Cerebellar cortex (tissue), 1 donor: ENCODE data around the gene CDKN1A.
A peak's percentile ranks its signal among the peaks of the same experiment; 100 is the strongest.
"Not testable (repeated sequence)": the region's sequence is repeated elsewhere in the genome, so short reads cannot be mapped to it uniquely, and the experiment has no call there.

Experiments
- DNase-seq: peaks from one replicate; pipeline ENCODE4 v3.0.0-alpha.2; 2015; ENCODE audit warnings: low spot score

The CDKN1A gene

GRCh38 chr6:36678488-36679042, at the start of gene CDKN1A:
Gene CDKN1A, plus strand, starts transcription at chr6:36678714. Its CDS starts 5,388 bp downstream, at chr6:36684102.
- DNase-seq = peak; percentile 69

DNA sequence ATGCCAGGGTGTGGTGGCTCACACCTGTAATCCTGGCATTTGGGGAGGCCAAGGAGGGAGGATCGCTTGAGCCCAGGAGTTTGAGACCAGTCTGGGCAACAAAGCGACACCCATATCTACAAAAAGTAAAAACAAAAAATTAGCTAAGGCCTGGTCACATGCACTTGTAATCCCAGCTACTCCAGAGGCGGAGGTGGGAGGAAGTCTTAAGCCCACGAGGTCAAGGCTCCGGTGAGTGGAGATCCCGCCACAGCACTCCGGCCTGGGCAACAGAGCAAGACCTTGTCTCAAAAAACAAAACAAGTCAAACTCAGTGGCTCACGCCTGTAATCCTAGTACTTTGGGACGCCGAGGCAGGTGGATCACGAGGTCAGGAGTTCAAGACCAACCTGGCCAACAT, 48.7 kb upstream of the CDKN1A start:
- DNase-seq = no peak

DNA sequence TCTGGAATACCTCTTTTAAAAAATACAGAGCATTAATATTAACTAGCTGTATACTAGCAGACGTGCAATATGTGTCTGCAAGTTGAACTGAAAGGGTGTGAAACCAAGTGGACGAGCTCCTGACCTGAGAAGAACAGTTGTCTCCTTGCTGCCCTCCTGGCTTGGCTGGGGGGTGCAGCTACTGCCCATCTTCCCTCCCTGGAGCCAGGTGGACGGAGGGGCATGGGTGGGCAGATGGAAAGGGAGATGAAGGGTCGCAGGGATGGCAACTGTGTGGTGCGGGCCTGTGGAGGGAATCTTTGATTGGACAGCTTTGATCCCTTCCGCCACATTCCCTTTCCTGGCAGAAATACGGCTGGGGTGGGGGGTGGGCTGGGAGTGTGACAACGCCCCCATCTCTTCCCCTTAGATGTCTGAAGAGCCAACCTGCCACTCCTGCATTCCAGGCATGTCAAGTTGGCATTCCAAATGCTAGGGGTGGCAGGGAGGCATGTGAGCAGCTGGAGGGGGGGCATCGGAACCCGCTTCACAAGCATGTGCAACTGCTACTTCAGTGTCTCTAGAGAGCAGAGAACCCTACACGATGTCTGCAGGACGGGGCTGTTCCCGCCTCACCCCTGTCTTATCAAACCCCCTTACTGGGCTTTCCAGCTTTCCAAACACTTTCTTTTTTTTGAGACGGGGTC, 47.0 kb upstream of the CDKN1A start:
- no peak for DNase-seq

DNA sequence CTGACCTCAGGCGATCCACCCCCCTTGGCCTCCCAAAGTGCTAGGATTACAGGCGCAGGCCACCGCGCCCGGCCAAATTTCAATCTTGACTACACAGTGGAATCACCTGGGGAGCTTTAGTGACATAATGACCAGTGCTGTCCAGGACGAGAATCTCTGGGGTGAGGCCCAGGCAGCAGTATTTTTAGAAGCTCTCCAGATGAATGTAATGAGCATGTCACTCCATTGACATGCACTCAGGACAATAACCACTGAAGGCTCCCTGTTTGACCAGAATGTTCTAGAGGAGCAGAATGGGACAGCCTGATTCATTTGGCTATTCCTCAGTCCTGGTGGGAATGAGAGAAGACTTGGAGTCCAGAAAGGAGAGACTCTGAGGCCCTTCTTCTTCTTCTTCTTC, 45.1 kb upstream of the CDKN1A start:
- DNase-seq = no peak

DNA sequence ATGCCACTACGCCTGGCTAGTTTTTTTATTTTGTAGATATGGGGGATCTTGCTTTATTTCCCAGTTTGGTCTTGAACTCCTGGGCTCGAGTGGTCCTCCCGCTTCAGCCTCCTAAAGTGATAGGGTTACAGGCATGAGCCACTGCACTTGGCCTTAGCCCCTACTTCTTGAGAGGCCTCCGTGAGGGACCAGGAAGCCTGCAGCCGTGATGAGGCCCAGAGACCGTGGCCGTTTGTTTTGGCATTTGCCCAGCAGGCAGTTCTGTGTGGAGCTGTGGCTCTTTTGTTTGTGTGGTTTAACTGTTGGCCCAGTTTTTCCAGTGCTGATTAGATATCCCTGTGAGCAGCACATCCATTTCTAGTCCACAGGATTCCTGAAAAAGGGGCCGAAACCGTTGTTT, 44.6 kb upstream of the CDKN1A start:
- DNase-seq = no peak

- no peak for DNase-seq
Observed at GRCh38 chr6:36634317-36635108, 44.0 kb upstream of the CDKN1A start.

DNA sequence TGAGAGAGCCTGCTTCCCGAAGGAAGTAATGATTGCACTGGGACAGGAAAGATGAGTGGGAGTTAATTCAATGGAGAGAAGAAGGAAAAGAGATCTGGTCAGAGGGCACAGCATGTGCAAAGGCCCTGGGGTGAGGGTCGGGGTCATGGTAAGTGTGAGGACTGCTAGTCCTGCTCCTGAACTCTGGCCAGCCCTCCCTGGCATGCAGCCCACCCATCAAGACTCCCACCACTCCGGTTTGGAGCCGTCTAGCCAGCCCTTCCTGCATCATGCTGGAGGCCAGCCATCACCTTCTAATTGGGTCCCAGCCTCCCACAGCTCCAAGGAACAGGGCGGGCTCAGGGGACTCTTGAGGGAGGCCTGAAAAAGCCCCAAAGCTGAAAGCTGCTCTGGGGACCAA, 42.2 kb upstream of the CDKN1A start:
- no peak for DNase-seq

DNA sequence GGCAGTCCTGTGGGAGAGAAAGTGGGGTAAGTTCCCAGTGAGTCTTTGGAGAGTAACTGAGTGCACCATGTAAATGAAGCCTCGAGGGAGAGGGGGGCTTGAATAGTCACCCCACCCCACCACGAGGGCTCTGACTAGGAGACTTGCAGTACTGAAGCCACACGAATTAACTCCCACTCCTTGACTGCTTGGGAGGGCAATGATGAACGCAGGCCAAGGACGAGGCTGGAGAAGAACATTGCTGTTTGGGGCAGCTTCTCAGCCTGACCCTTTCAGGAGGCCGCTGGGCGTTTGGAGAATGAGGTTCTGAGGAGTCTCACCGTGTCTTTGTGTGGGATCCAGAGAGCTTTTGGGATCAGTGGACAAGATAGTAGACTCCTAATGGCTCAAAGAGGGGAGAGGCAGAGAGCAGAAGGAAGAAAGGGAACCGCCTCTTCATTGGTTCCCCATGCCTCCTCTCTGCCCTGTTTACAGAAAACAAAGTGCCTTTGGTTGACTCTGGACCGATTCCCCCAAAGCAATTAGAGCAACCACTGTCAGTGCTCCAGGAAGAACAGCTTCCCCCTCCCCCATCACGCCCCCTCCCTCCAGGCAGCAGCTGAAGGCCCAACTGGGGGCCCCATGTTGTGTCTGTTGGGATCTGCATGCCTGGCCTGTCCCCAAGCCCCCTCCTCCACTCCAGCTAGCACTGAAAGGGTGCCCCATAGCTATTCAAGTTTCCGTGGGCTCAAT, 41.7 kb upstream of the CDKN1A start:
- DNase-seq = no peak

DNA sequence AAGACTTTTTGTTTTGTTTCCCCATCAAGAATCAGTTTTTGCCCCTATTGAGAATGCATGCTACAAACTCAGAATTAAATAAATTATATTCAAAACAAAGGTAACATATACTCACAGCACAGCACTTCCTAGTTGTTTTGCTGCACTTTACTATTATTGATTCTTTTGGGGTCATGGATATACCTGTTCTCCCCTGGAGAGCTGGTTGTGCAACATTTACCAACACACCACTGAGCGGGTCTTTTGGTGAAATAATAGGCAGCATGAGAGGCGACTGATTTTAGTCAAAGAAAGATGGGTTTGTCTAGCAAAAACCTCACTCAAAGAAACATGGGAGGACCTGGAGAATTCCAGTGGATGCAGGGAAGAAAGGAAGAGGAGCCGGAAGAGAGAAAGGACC, 39.9 kb upstream of the CDKN1A start:
- no peak for DNase-seq

DNA sequence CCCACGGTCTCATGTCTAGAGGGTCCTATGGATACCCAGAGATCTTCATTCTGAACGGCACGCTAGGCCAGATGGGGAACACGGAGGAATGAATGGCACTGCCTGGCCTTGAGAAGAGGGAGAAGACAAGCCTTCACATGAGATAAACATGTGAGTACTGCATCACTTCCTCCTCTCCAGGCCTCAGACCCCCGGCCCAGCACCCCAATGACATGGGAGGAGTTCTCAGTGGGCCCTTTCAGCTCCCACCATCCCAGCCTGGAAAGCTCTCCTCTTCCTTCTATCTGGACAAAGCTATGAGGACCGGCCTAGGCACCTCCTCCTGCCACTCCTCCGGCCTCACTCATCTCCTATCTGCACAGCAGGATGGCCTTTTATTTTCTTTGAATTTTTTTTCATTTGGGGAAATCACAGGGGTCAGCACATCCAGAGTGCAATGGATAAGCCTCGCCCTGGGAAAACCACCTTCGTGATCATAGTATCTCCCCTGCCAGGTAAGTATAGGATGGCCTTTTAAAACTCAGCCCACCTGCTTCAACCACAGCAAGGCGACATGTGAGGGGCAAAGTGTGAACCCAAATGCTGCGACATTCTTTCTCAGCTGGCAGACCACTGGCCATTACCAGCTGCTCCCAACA, 39.2 kb upstream of the CDKN1A start:
- no peak for DNase-seq

GRCh38 chr6:36641543-36641942, 37.0 kb upstream of the CDKN1A start:
- DNase-seq = no peak

GRCh38 chr6:36642913-36643817, 35.3 kb upstream of the CDKN1A start:
- DNase-seq = peak; percentile 35

- DNase-seq = no peak
Observed at GRCh38 chr6:36643977-36644376, 34.5 kb upstream of the CDKN1A start.

DNA sequence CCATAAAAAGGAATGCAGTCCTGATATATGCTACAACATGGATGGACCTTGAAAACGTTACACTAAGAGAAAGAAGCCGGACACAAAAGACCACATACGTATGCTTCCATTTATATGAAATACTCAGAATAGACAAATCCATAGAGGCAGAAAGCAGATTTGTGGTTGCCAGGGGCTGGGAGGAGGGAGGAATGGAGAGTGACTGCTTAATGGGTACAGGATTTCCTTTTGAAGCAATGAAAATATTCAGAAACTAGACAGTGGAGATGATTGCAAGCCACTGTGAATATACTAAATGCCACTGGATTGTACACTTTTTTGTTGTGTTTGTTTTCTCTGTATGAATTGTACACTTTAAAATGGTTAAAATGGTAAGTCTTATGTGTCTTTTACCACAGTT, 29.4 kb upstream of the CDKN1A start:
- no peak for DNase-seq

GRCh38 chr6:36649701-36650484, 28.6 kb upstream of the CDKN1A start:
- no peak for DNase-seq

DNA sequence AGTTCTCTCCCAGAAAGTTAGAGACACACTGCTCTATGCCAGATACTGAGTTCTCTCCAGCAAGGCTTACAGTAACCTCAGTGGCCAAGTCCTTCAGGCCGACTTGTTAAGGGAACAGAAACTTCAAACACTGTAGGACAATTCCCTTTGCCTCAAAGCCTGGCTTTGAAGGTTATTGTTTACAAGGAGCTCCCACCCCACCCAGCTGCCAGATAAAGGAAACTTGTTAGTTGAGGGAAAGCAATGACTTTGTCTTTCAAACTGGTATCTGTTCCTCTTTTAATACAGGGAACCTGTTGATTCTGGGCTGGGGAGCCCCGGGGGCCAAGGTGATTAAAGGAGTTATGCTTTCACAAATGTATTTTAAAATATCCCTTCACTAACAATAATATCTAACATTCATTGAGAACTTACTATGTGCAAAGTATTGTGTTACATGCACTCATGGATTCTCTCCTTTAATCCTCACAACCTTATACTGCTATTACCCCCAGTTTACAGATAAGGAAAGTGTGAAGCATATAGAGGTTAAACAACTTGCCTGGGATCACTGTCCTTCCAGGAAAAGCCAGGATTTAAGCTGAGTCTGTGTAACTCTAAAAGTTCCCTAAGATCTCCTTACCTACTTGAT, 27.6 kb upstream of the CDKN1A start:
- no peak for DNase-seq

DNA sequence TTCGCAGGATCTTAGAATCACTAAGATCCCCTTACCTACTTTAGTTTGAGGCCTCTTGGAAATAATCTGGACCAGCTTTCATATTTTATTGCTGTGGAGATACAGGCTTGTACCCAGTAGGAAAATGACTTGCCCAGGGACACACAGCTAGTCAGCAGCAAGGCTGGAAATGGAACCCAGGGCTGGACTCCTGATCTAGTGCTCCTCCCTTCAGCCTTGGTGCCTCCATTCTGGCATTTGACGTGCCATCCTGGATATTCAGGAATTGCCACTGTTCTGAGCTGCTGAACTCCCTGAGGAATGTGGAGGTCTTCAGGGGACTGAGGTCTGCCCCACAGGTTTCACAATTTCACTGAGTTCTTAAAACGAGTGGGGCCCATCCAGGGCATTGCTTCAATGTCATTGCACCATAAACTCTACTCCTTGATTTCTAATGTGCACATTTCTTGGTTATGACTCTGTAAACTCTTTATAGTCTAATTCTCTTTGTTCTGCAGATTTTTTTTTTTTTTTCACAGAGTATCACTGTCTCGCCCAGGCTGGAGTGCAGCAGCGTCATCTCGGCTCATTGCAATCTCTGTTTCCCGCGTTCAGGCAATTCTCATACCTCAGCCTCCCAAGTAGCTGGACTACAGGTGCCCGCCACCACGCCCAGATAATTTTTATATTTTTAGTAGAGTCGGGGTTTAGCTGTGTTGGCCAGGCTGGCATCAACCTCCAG, 26.7 kb upstream of the CDKN1A start:
- no peak for DNase-seq

DNA sequence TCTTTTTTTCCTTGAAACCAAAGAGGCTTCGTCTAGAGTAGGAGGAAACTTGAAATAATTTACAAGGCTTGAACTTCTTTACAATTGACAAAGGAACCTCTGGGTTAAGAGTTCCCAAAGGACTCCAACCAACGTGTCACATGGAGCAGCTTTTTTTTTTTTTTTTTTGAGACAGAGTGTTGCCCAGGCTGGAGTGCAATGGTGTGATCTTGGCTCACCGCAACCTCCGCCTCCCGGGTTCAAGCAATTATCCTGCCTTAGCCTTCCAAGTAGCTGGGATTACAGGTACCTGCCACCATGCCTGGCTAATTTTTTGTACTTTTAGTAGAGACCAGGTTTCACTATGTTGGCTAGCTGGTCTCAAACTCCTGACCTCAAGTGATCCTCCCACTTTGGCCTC, 24.0 kb upstream of the CDKN1A start:
- not testable (repeated sequence) for DNase-seq

GRCh38 chr6:36655085-36655724, 23.3 kb upstream of the CDKN1A start:
- DNase-seq = no peak
